Epithelial cell of proximal tubule (primary cell): ENCODE results near the gene SPATS2L. TPM values are rescaled to one million over a fixed set of nuclear protein-coding genes. Genes with fewer than 3 reads are reported as not detected.

ENCODE experiments used
- DNase-seq: peaks from one replicate; pipeline ENCODE4 v3.0.0-alpha.2; 2011; ENCODE audit warnings: low read depth
- H3K4me3 ChIP-seq: 2 replicates; pipeline ENCODE4 v1.5.1; 2011; ENCODE audit warnings: low read depth, mild to moderate bottlenecking, low read length
- total RNA-seq: library from RNA; depleted of rRNA; stranded (reverse); fragments of >200 nt; gene quantifications from 2 replicates; pipeline ENCODE4 v1.2.3, GENCODE V29; 2015
- TF ChIP-seq, protein P1 (sequence below): conservative IDR thresholded peaks from 2 replicates; pipeline ENCODE4 v1.5.1; 2012; ENCODE audit warnings: low read depth, mild to moderate bottlenecking, low read length

SPATS2L gene
- total RNA-seq, 1 donor from 2014 or later, result 93.9 TPM

- TF ChIP-seq, protein P1, sequence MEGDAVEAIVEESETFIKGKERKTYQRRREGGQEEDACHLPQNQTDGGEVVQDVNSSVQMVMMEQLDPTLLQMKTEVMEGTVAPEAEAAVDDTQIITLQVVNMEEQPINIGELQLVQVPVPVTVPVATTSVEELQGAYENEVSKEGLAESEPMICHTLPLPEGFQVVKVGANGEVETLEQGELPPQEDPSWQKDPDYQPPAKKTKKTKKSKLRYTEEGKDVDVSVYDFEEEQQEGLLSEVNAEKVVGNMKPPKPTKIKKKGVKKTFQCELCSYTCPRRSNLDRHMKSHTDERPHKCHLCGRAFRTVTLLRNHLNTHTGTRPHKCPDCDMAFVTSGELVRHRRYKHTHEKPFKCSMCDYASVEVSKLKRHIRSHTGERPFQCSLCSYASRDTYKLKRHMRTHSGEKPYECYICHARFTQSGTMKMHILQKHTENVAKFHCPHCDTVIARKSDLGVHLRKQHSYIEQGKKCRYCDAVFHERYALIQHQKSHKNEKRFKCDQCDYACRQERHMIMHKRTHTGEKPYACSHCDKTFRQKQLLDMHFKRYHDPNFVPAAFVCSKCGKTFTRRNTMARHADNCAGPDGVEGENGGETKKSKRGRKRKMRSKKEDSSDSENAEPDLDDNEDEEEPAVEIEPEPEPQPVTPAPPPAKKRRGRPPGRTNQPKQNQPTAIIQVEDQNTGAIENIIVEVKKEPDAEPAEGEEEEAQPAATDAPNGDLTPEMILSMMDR, result no peak
- no peak overlapping the region for H3K4me3 ChIP-seq
- no peak for DNase-seq
Observed at GRCh38 chr2:200515155-200515554, 208.7 kb downstream of the SPATS2L start.

DNA sequence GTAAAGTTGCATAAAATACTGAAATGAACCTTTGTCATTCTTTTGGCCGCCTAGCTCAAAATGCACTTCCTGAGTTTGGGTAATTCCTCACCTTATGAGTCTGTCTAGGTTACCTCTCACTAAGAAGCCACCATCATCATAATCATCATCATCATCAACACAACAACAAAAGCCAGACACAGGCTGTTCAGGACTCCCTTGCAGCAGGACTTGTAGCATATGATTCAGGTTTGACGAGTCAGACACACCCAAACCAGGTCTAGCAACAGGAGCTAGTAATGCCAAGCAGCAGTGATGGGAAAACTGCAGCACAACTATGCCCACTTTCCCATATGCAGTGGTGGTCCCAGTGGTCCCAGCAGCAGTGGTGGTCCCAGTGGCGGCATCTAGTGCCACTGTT, 216.7 kb downstream of the SPATS2L start:
- TF ChIP-seq, protein P1, result no peak
- H3K4me3 ChIP-seq, result no peak overlapping the region
- no peak for DNase-seq

DNA sequence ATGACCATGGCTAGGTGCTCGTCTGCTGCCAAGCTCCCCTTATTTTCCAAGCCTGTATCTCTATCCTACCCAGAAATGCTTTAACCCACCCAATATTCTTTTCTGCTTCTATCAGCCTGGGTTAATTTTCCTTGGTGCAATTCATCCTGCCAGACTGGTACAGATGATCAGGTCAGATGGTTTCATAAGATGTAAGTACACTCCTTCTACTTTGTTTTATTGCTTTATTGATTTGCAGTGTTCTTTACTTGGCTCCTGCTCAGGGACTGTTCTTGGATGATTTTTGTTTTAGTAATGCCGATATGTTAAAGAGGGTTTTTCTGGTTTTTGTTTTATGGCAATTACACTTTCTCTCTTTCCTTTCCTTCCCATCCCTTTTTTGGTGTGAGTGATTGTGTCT, 217.1 kb downstream of the SPATS2L start:
- no peak for DNase-seq
- H3K4me3 ChIP-seq, result no peak overlapping the region
- TF ChIP-seq, protein P1, result no peak

- TF ChIP-seq, protein P1, result no peak
- no peak for DNase-seq
- H3K4me3 ChIP-seq, result no peak overlapping the region
Observed at GRCh38 chr2:200525066-200525465, 218.6 kb downstream of the SPATS2L start.

- no peak for DNase-seq
- H3K4me3 ChIP-seq, result peak overlapping the region; percentile 77
- TF ChIP-seq, protein P1, result no peak
Observed at GRCh38 chr2:200525551-200525881, 219.0 kb downstream of the SPATS2L start.

DNA sequence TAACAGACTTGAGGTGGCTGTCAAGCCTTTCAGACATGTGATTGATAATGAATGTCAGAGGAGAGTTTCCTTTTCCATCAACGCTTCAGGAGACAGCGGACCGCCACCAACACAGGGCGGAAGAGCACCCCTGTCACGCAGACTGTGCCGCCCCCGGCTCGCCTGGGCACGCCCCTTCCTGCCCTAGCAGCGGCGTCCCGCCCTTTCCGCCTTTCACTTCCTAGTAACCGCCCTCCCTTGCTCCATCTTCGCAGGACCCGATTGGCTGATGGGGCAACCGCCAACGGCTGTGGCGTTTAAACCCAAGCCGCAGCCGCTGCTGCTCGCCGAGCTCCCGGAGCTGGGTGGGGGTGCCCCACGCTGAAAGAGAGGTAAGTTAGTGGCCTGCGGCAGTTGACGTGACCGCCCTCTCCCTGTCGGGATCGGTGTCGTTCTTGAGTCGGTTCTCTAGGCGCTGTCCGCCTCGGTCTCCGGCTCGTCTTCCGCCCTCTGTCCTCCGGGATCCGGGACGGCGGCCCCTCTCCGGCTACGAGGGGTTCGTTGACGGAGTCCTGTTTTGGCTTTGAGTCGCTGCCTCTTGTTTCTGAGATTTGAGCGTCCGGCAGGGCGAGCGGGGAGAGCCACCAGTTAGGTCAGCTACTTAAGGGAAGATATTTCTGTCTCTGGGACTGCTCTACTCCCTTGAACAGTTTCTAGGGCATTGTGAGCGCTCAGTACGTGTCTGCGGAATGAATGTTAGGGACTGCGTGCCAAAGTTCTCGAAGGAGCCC, 219.6 kb downstream of the SPATS2L start, which contains the start of gene SGO2:
Gene SGO2, plus strand, starts transcription at position 326 of the 770 bp plus-strand sequence. CDS start 6,769 bp downstream, outside the sequence.
- TF ChIP-seq, protein P1, result no peak
- peak; percentile 44 for DNase-seq
- peak within 1 kb of the TSS; percentile 77 for H3K4me3 ChIP-seq

GRCh38 chr2:200528228-200528627, 221.7 kb downstream of the SPATS2L start:
- no peak for DNase-seq
- no peak overlapping the region for H3K4me3 ChIP-seq
- TF ChIP-seq, protein P1, result no peak
